Measurements from ENCODE around the gene RTL10.
A peak's percentile ranks its signal among the peaks of the same experiment; 100 is the strongest.

DNA sequence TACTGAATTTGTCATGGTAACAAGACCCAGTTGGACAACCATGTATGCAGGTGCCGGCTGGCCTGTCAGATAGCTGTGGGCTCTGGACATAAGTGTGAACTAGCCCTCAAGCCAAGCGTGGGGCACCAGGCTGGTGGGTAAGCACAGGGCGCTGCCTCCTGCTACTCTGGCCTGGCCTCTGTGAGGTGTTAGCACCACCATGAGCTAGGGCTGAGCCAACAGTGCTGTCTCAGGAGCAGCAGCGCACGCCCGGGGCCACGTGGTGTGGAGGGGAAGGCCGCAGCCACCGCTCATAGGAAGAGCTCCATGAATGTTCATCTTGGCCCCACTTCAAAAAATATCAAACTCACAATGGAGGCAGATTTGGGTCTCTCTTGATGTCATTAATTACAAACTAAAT is 35.3 kb upstream of the RTL10 start:
- TF ChIP-seq, protein P1, sequence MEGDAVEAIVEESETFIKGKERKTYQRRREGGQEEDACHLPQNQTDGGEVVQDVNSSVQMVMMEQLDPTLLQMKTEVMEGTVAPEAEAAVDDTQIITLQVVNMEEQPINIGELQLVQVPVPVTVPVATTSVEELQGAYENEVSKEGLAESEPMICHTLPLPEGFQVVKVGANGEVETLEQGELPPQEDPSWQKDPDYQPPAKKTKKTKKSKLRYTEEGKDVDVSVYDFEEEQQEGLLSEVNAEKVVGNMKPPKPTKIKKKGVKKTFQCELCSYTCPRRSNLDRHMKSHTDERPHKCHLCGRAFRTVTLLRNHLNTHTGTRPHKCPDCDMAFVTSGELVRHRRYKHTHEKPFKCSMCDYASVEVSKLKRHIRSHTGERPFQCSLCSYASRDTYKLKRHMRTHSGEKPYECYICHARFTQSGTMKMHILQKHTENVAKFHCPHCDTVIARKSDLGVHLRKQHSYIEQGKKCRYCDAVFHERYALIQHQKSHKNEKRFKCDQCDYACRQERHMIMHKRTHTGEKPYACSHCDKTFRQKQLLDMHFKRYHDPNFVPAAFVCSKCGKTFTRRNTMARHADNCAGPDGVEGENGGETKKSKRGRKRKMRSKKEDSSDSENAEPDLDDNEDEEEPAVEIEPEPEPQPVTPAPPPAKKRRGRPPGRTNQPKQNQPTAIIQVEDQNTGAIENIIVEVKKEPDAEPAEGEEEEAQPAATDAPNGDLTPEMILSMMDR (optimal IDR thresholded peaks at IDR 0.05 in 1 of 3, IDR thresholded peaks at IDR 0.05 in 1 of 3, conservative IDR thresholded peaks at IDR 0.05 in 1 of 3; ENCODE audit: extremely low read depth in 1 of 3, insufficient read depth in 2 of 3, low read length in 3 of 3) = peak in 1 of 3 experiments; percentile 24
- no peak for TF ChIP-seq EZH2 (IDR thresholded peaks at IDR 0.05; ENCODE audit: low read length)
